EH (cell line): Measurements from ENCODE around the gene PJVK.
"Not testable (repeated sequence)": the region's sequence is repeated elsewhere in the genome, so short reads cannot be mapped to it uniquely, and the experiment has no call there.

Experiments
- DNase-seq: peaks from one replicate; pipeline ENCODE4 v3.0.0-alpha.2; 2015; ENCODE audit warnings: low read depth

The PJVK gene, protein sequence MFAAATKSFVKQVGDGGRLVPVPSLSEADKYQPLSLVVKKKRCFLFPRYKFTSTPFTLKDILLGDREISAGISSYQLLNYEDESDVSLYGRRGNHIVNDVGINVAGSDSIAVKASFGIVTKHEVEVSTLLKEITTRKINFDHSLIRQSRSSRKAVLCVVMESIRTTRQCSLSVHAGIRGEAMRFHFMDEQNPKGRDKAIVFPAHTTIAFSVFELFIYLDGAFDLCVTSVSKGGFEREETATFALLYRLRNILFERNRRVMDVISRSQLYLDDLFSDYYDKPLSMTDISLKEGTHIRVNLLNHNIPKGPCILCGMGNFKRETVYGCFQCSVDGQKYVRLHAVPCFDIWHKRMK

DNA sequence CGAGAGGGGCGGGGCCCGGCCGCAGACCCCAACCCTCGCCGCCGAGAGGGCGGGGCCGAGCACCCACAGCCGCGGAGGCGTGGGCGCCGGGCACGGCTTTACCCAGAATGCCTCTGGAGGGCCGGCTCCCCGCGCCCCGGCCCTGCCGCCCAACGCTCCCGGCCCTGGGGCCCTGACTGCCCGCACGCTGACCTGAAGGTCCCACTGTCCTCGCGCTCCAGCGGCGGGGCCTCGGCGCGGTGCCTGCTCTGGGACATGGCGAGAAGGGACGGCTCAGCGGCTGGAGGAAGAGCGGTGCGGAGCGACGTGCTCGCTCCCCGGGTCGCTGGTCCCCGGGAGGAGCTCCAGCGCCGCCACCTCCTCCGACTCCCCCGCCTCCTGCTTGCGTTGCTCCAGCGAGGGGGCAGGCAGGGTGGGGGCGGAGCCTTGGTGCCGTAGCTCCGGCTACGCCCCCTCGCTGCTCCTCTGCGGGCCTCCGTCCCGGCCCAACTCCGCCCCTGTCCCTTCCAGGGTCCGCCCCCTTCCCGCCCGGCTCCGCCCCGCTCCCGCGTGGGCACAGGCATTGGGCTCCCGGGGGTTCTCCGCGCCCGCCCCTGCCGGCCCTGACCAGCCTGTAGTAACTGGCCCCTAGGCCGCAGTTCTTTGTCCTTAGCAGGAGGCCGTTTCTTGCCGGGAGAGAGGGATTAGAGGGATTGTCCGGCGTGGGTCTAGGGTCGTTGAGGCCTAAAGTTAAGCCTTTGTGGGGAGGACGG lies at the start of gene PJVK, which contains the start of gene PRKRA:
TSS of gene PJVK (plus strand) at position 605 of the 752 bp plus-strand sequence. CDS start 2,032 bp downstream, outside the sequence.
TSS of gene PRKRA (minus strand) at position 402 of the 752 bp plus-strand sequence. CDS start at position 257, 145 bp downstream.
- peak; percentile 98 for DNase-seq

DNA sequence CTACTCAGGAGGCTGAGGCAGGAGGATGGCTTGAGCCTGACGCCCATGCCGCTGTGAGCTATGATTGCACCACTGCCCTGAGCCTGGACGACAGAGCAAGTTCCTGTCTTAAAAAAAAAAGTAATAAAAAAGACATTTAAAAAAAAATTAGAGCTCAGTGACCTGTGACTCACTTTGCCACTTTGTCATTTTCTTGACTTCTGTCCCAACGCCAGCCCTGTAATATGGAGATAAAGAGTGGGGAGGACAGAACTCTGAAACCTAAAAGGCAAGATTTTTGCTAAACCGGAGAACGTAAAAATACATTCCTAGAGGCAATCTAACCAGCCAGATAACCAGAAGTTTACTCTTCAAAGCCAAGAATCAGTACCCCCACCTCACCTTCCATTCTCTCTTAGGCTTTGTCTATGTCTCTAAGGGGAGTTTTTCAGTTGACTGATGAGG lies 49.2 kb upstream of the PJVK start:
- no peak for DNase-seq

DNA sequence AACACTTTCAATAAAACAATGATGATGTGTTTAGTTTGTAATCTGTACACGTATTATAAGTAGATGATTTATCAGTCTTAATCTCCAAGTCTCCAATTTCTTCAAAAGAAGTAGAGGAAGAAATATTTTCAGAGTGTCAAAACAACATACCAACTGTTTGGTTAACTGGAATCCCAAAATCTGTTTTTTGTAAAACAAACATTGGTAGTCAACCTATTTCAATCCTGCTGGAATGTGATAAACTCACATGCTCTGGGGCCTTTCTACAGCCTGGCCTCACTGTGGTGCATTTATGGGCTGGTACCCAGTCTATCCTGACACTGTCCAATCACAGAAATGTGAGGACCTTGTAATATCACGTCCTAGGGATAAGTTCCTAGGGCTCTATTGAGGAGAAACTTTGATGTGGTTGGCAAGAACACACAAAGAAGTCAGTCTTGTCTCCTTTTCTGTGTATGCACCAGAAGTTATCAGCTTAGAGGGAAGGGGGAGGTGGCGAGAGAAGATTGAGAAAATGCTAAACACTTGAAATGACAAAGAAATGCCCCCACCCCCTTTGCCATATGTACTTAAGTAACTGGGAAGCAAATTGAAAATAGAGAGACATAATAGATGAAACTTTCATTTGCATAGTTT lies 47.4 kb upstream of the PJVK start:
- no peak for DNase-seq

DNA sequence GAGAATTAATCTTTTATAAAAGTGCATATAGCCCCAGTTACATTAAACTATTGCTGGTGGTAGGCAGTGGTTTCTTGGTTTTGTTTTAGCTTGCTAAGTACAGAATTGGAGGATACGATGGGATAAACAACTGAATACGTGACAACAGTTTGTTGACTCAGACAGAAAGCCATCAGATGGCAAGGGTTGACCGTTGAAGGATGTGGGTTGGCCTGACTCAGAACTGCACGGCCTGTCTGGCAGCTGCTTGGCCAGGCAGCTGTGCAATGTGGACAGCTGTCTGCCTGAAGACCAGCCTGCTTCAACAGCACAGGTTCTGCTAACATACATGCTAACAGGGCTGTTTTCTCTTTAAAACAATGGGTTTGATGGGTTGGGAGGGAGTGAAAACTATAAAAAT lies 46.8 kb upstream of the PJVK start:
- DNase-seq: peak; percentile 83

DNA sequence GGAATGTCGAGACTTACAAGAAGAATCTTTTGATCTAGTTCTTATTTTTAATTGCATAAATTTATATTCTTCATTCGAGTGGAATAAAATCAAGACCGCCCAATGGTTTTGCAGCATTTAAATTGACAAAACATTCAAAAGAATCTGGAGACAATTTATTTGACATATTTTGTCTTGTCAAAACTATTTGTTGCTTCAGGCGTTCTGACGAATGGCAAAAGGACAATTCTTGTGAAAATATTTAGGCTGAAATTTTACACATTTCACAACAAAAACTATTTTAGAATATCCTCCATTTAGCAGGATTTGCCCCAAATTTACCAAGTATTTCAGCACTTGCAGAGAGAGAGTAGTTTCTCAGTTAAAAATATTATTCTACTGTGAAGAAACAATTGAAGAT lies 41.9 kb upstream of the PJVK start:
- DNase-seq: no peak

DNA sequence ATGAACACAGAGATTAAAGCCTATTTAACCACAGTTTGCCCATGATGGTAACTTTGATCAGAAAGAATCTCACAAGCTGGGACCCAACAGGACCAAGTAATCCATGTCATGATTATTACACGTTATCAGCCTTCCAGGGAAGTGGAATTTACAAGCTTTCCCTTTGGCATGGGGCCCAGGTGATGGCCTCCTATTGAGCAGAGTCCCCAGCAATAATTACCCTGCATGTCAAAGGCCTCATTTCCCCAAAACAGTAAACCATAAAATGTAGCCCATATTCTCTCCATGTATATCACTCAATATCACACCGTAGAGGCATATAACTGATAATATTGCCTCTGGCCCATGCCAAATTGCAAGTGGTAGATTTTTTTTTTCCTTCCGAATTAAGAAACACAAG lies 39.1 kb upstream of the PJVK start:
- no peak for DNase-seq

DNA sequence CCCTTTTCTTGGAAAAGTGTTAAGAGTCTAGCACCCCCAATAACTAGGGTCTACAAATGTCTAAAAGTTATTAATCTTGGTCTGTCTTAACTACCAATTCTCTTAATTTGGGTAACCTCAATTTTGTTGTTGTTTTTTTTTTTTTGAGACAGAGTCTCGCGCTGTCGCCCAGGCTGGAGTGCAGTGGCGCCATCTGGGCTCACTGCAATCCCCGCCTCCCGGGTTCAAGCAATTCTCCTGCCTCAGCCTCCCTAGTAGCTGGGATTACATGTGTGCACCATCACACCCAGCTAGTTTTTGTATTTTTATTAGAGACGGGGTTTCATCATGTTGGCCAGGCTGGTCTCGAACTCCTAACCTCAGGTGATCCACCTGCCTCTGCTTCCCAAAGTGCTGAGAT lies 38.7 kb upstream of the PJVK start:
- not testable (repeated sequence) for DNase-seq

DNA sequence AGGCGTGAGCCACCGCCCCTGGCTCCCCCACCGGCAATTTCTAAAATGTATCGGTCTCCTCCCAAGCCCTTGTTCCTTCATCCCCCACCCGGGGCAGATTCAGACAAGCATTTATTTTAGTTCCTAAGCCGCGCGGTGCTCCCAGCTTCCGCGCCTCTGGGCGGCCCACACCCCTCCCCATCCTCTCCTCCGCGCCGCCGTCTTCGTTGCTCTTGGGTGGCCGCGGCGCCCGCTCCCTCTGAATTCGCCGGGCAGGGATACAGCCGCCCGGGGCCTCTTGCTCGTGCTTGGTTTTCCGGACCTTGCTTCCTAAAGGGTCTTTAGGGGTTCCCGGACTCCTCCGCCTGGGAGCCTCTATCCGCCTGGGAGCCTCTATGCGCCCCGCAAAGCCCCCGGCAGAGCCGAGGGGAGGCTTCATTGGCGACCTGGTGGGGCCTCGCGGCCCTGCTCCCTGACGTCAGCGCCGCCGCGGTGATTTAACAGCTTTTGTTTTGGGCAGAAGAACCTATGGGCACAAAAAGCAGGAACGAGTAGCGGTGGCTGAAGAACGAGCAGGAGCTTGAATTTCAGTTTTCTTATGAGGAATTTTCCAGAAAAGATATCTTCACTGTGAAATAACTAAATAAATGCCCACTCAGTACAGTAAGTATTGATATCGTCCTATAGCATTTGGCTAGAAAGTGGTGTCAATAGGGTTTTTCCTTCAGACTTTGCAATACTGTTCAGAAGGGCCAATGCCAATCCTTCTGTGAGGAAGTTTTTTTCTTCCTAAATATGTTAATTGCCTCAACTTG lies 37.5 kb upstream of the PJVK start:
- peak; percentile 74 for DNase-seq

DNA sequence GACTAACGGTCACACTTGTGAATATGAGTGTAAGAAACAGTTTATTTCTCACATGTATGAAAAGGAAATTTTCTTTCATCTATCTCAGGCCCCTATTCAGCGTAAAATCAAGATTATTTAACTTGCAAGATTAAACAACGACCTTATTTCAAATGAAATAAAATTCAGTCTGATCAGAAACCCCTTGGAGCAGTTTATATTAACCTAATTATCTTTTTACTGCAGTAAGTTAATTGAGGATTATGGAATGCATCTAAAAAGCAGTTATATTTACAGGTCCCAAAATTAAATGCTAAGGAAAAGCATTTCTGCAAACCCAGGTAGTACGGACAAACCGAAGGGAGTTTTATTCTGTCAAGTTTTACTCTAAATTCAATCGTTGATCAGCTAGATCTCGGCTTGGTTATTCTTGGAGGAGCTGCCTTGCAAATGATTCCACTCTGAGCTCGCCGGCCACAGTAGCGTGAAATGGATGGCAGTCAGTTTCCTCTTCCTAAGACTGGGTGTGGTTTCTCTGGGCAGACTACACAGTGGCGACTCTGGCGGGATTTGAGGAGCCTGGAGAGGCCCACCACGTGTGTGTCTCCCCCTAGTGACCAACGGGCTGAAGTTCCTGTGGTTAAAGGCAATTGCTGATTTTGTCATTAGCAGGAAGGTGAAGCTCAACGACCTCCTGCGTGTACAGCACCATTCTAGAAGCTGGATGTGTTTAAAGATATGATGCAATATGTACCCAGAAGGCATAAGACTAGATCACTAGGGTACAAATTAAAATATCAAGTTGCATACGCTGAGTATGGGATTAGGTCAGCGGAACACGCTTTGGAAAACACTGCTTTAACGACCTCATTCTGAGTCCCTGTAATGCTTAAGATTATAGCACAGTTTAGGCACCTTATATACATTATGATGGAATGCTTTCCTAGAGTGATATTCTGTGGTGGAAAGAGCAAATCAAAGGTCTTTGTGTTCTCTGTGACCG lies 36.6 kb upstream of the PJVK start:
- peak; percentile 96 for DNase-seq

DNA sequence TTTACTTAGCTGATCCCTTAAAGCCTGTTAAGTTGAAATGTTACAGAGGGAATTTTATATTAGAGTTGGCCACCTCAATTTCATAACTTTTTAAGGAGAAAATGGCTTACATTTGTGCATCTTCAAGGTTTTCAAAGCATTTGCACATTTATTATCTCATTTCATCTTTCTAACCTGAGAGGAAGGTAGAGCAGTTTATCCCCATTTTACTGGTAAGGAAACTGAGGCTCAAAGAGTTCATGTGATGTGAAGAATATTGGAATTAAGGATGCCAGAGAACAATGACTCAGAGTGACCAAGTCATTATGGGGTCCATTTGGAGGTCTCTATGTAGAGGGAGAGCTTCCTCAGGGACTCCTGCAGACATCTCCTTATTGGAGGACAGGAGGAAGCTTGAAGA lies 35.2 kb upstream of the PJVK start:
- no peak for DNase-seq

DNA sequence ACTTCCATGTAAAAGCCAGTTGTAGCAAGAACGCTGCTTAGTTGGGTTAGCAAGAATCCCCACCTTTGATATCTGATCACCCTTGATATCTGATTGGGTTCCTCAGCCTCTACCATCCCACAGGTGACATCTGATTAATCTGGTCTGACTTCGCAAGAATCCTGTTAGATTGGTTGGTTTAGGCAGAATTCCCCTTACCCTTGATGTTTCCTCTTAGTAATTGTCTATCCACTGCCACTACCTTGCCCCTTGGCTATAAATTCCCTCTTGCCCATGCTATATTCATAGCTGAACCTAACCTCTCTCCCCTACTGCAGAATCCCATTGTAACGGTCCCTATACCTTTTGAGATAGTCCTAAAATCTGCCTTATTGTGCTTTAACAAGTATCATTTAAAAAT lies 33.3 kb upstream of the PJVK start:
- DNase-seq: no peak

DNA sequence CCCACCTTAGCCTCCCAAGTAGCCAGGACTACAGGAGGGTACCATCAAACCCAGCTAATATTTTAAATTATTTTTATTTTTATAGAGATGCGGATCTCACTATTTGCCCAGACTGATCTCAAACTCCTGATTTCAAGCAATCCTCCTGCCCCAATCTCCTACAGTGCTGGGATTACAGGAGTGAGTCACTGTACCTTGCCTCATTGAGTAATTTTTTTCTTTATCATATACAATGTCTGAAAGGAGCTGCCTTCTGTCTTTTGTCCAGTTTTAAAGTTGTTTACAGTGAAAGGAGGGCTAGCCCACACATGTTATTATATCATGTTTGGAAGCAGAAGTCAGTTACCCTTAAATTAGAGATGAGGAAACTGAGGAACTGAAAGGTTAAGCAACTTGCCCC lies 32.8 kb upstream of the PJVK start:
- no peak for DNase-seq

DNA sequence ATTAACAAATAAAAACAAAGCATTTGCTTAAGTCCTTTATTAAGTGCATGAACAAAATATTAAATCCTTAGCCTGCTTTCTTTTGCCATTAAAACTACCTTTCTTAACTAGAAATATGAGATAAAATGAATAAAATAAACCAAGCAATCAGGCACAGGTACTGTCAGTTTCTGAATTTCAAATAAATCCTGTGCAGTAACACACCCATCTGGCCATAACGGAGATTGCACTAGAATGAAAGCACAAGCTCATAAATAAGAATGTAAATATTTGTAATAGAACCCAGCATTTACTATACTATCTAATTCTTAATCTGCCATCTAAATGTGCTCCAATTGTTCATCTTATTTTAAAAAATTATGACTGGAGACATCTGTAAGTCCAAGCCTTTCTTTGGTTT lies 32.1 kb upstream of the PJVK start:
- DNase-seq: no peak

DNA sequence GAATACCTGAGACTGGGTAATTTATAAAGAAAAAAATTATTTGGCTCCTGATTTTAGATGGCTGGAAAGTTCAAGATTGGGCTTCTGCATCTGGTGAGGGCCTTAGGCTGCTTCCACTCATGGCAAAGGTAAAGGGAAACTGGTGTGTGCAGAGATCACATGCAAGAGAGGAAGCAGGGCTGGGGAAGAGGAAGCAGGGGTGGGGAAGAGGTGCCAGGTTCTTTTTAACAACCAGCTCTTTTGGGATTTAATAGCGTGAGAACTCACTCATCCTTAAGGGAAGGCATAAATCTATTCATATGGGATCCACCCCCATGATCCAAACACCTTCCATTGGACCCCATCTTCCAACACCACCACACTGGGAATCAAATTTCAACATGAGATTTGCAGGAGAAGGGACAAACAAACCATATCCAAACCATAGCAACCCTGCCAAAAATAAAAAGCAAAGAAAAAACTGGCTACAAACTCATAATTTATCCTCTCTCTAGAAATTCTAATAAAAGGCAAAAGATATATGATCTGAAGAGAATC lies 30.6 kb upstream of the PJVK start:
- DNase-seq: no peak

DNA sequence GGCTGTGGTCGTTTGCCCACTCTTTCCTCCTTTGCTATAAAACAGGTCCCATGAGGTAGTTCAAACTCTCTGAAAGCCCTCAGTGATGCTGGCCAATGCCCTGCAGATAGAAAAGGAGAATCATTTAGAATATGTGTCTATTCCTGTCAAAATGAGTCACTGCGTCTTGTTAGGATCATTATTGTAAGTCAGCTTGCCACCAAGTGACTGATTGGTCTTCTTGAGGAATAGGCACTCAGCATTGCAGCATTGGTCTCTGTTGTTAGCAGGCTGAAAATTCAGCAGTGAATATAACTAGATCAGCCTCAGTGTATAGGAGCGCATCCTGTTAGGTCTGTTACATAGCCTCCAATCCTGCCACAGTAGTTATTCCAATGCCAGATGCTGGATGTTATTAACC lies 29.1 kb upstream of the PJVK start:
- no peak for DNase-seq

DNA sequence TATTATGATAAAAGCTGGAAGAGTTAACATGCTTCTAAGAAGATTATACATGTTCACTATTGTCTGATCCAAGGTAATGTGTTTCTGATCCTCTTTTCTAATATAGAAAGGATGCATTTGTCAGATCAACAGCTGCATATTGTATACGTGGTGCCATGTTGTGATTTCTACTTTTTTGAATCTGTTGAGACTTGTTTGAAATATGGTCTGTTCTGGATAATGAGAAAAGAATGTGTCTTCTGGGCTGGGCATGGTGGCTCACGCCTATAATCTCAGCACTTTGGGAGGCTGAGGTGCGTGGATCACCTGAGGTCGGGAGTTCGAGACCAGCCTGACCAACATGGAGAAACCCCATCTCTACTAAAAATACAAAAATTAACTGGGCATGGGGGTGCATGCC lies 27.4 kb upstream of the PJVK start:
- not testable (repeated sequence) for DNase-seq

DNA sequence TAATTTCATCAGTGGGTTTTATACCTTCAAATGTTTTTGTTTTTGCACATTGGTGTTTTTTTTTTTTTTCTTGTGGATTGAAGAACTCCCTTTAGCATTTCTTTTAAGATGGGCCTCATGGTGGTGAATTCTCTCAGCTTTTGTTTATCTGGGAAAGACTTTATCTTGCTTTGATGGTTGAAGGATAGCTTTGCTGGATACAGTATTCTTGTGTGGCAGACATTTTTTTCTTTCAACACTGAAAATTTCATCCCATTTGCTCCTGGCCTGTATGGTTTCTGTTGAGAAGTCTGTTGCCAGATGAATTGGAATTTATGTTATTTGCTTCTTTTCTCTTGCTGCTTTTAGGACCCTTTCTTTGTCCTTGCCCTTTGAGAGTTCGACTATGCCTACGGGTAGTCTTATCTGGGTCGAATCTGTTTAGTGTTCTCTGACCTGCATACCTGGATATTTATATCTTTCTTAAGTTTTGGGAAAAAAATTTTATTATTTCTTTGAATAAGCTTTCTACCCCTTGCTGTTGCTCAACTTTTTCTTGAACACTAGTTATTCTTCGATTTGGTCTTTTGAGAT lies 25.8 kb upstream of the PJVK start:
- DNase-seq: no peak

DNA sequence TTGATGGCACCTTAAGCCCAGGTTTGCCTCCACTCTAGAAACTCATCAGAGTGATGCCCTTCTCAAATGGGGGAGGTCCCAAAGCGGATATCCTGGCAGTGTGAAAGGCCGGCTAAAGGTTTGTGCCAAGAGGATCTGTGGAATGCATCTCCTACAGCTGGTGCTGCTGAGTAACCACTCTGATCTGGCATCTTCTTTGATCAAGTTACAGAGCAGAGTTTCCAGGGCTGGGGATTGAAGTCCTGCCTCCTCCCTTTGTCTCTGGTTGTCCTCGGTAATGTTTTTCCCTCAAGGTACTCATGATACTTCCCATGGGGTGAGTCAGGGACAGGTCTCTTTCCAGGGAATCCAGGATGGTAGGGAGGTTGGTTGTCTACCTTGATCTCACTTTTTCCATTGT lies 24.8 kb upstream of the PJVK start:
- no peak for DNase-seq

DNA sequence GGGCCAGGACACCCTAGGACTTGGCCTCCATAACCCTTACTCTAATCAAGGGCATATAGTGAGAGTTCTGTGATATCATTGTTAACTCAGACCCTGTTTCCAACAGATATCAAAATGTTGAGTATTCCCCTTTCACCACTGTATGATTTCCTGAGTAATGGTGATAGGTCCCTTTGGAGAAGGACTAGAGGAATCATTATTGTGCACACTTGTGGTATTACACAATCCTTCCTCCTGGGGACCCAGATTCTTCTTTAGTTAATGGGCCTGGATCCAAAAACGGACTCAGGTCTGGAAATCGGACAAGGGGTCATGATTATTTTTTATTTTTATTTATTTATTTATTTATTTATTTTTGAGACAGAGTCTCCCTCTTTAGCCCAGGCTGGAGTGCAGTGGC lies 23.7 kb upstream of the PJVK start:
- DNase-seq: no peak

DNA sequence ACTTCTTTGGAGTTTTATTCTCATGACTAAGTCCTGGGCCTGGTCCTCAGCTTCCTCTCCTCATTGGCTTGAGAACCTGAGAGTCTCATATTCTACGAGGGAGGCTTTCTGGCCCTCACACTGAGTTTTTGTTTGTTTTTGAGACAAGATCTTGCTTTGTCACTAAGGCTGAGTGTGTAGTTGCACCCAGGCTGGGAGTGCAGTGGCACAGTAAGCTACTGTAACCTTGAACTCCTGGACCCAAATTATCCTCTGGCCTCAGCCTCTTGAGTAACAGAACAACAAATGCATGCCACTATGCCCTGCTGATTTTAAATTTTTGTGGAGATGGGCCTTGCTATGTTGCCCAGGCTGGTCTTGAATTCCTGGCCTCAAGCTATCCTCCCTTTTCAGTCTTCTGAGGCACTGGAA lies 22.8 kb upstream of the PJVK start:
- DNase-seq: peak; percentile 32
